Osteocyte (in vitro differentiated cells): ENCODE measurements around the gene ST3GAL5. TPM values are rescaled to one million over a fixed set of nuclear protein-coding genes. Genes with fewer than 3 reads are reported as not detected.

Source experiments
- DNase-seq: peaks from one replicate; pipeline ENCODE4 v3.0.0; 2021; ENCODE audit warnings: mixed read lengths; ENCODE audit not compliant: unreplicated experiment; ENCODE audit errors: extremely low spot score
- H3K27ac Mint-ChIP-seq: one replicate; pipeline ENCODE4 v1.8.0; 2021; ENCODE audit warnings: mild to moderate bottlenecking, mixed read lengths; ENCODE audit not compliant: unreplicated experiment
- H3K27me3 Mint-ChIP-seq: one replicate; pipeline ENCODE4 v1.8.0; 2021; ENCODE audit warnings: mixed read lengths; ENCODE audit not compliant: unreplicated experiment
- H3K36me3 Mint-ChIP-seq: one replicate; pipeline ENCODE4 v1.8.0; 2021; ENCODE audit warnings: mixed read lengths; ENCODE audit not compliant: unreplicated experiment
- H3K4me1 Mint-ChIP-seq: one replicate; pipeline ENCODE4 v1.8.0; 2021; ENCODE audit warnings: mixed read lengths; ENCODE audit not compliant: unreplicated experiment
- H3K4me3 Mint-ChIP-seq: one replicate; pipeline ENCODE4 v1.8.0; 2021; ENCODE audit warnings: mild to moderate bottlenecking, moderate library complexity, mixed read lengths; ENCODE audit not compliant: unreplicated experiment
- H3K9me3 Mint-ChIP-seq: one replicate; pipeline ENCODE4 v1.8.0; 2021; ENCODE audit warnings: mixed read lengths; ENCODE audit not compliant: unreplicated experiment
- total RNA-seq: library from RNA; stranded (reverse); gene quantifications from 2 replicates; pipeline ENCODE4 v1.2.1, GENCODE V29; 2021
- TF ChIP-seq, protein P1 (sequence below): fragments of 200-600 bp; sonication (generic); IDR thresholded peaks from 2 replicates; pipeline ENCODE4 v1.5.0; 2021; ENCODE audit warnings: antibody characterized with exemption, mild to moderate bottlenecking, moderate library complexity

The ST3GAL5 gene
- total RNA-seq, 1 donor from 2014 or later = 42.2 TPM

- Mint-ChIP-seq H3K9me3 (no peaks in the 10 kb centered on the region), H3K36me3 (peaks cover 32% of the 10 kb centered on the region), H3K27ac (no peak overlapping the region), H3K27me3 (no peaks in the 10 kb centered on the region), H3K4me1 (peaks cover 7% of the 10 kb centered on the region), H3K4me3 (no peak overlapping the region)
- TF ChIP-seq, protein P1, sequence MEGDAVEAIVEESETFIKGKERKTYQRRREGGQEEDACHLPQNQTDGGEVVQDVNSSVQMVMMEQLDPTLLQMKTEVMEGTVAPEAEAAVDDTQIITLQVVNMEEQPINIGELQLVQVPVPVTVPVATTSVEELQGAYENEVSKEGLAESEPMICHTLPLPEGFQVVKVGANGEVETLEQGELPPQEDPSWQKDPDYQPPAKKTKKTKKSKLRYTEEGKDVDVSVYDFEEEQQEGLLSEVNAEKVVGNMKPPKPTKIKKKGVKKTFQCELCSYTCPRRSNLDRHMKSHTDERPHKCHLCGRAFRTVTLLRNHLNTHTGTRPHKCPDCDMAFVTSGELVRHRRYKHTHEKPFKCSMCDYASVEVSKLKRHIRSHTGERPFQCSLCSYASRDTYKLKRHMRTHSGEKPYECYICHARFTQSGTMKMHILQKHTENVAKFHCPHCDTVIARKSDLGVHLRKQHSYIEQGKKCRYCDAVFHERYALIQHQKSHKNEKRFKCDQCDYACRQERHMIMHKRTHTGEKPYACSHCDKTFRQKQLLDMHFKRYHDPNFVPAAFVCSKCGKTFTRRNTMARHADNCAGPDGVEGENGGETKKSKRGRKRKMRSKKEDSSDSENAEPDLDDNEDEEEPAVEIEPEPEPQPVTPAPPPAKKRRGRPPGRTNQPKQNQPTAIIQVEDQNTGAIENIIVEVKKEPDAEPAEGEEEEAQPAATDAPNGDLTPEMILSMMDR = no peak
- no peak for DNase-seq
Measured at GRCh38 chr2:85854166-85854509, 34.7 kb downstream of the ST3GAL5 start.

GRCh38 chr2:85853499-85854165 lies 35.2 kb downstream of the ST3GAL5 start:
- peaks cover 27% of the 10 kb centered on the region for H3K36me3 Mint-ChIP-seq
- peaks cover 7% of the 10 kb centered on the region for H3K4me1 Mint-ChIP-seq
- TF ChIP-seq, protein P1 = no peak
- no peaks in the 10 kb centered on the region for H3K27me3 Mint-ChIP-seq
- no peak overlapping the region for H3K4me3 Mint-ChIP-seq
- no peaks in the 10 kb centered on the region for H3K9me3 Mint-ChIP-seq
- DNase-seq = peak; percentile 8
- H3K27ac Mint-ChIP-seq = no peak overlapping the region

DNA sequence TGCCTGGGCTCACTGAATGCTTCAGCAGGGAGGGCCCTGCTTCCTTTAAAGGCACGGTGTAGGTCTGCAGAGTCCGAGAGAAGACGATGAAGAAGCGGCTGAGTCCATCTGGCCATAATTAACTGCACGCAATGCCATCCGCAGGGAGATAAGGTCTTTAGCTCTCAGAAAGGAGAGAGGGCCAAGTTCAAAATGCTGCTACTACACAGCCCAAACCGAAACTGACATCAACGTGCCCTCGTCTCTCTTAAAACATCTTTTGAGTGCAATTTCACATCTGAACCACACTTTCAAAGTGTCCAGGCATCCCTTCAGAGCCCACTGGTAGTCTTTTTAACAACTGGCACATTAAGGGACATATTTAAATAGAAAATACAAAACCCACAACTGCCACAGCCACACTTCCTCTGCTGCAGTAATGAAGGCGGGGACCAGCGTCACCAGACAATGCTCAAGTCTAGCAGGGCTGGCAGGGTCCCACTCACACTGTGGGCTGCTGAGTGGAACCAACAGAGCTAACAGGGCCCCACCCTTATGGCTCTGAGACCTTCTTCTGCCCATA lies 35.8 kb downstream of the ST3GAL5 start:
- TF ChIP-seq, protein P1 = no peak
- H3K27ac Mint-ChIP-seq = no peak overlapping the region
- peak; percentile 62 for DNase-seq
- H3K36me3 Mint-ChIP-seq = peaks cover 27% of the 10 kb centered on the region
- H3K27me3 Mint-ChIP-seq = no peaks in the 10 kb centered on the region
- peaks cover 9% of the 10 kb centered on the region for H3K4me1 Mint-ChIP-seq
- no peak overlapping the region for H3K4me3 Mint-ChIP-seq
- no peaks in the 10 kb centered on the region for H3K9me3 Mint-ChIP-seq

DNA sequence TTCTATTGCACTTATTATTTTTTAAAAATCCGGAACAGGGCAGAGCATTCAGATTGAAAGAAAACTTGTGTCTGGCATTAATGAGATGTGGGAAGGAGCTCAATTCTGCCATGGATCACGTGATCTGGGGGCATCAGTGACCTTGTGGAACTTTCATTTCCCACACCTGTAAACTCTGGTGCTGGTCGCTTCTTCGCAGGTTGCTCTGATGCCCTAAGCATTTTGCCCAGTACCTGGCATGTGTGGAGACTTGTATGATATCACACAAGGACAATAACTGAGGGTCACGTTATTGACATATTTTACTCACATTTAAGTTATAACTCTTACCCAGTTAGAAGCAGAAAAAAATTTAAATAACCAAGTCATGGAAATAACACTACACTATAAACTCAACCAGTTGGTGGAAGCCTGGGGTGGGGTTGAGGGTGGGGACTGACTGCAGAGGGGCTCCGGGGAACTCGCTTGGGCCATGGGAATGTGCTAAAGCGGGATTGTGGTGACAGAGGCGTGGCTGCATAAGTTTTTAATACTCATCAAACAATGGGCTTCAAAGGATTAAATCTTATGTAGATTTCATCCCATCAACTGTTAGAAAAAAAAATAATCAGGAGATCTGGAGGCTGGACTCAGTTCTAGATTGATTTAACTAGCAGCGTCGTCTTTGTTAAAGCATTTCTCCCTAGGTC lies 36.5 kb downstream of the ST3GAL5 start:
- Mint-ChIP-seq H3K27ac (no peak overlapping the region), H3K4me3 (no peak overlapping the region), H3K36me3 (peaks cover 31% of the 10 kb centered on the region)

More for the DNA sequence above, 36.5 kb downstream of the ST3GAL5 start:
- Mint-ChIP-seq H3K27me3 (no peaks in the 10 kb centered on the region), H3K9me3 (no peaks in the 10 kb centered on the region), H3K4me1 (peaks cover 11% of the 10 kb centered on the region)
- TF ChIP-seq, protein P1 = no peak
- DNase-seq = peak; percentile 19
